ENCODE data around the gene LCN9. TPM values are rescaled to one million over a fixed set of nuclear protein-coding genes. Genes with fewer than 3 reads are reported as not detected.

Gene LCN9
- total RNA-seq, result not detected

- Mint-ChIP-seq H3K27ac (no peak within 1 kb of the TSS), H3K27me3 (no peaks in the 10 kb centered on the region), H3K4me1 (ENCODE audit: low read depth) (no peaks in the 10 kb centered on the region), H3K4me3 (no peak within 1 kb of the TSS), H3K9me3 (no peaks in the 10 kb centered on the region), H3K36me3 (no peaks in the 10 kb centered on the region)
- intact Hi-C loops (cut with micrococcal nuclease), result no loop called here
- ChIA-PET POLR2A (no interaction called here), CTCF (no interaction called here)
- DNase-seq, result no peak
Observed at GRCh38 chr9:135662758-135663450, at the start of gene LCN9. Gene LCN9 (plus strand): TSS chr9:135663309. CDS start chr9:135663322, 13 bp downstream.

GRCh38 chr9:135613946-135614805, 48.9 kb upstream of the LCN9 start:
- POLR2A ChIA-PET, result no interaction called here
- DNase-seq, result no peak
- intact Hi-C loops (cut with micrococcal nuclease), result no loop called here

GRCh38 chr9:135614821-135615665, 48.1 kb upstream of the LCN9 start:
- no peaks in the 10 kb centered on the region for H3K36me3 Mint-ChIP-seq
- H3K4me3 Mint-ChIP-seq, result no peak overlapping the region

More at GRCh38 chr9:135613946-135614805, 48.9 kb upstream of the LCN9 start:
- CTCF ChIA-PET, result no interaction called here
- H3K27ac Mint-ChIP-seq, result no peak overlapping the region
- no peaks in the 10 kb centered on the region for H3K9me3 Mint-ChIP-seq
- H3K36me3 Mint-ChIP-seq, result no peaks in the 10 kb centered on the region
- H3K4me1 Mint-ChIP-seq (ENCODE audit: low read depth), result no peaks in the 10 kb centered on the region
- no peak overlapping the region for H3K4me3 Mint-ChIP-seq
- H3K27me3 Mint-ChIP-seq, result no peaks in the 10 kb centered on the region

GRCh38 chr9:135615666-135616618, 47.2 kb upstream of the LCN9 start:
- Mint-ChIP-seq H3K36me3 (no peaks in the 10 kb centered on the region), H3K9me3 (no peaks in the 10 kb centered on the region), H3K27ac (no peak overlapping the region), H3K4me1 (ENCODE audit: low read depth) (no peaks in the 10 kb centered on the region), H3K4me3 (no peak overlapping the region), H3K27me3 (no peaks in the 10 kb centered on the region)
- ChIA-PET POLR2A (no interaction called here), CTCF (interaction anchor here (0.9 kb wide), 1 partner anchor 11 kb away, joined by 4 read pairs; no protein-coding TSS in a partner anchor)
- intact Hi-C loops (cut with micrococcal nuclease), result no loop called here
- no peak for DNase-seq

More at GRCh38 chr9:135614821-135615665, 48.1 kb upstream of the LCN9 start:
- ChIA-PET POLR2A (no interaction called here), CTCF (interaction anchor here (0.9 kb wide), 1 partner anchor 10 kb away, joined by 4 read pairs; no protein-coding TSS in a partner anchor)
- Mint-ChIP-seq H3K27ac (no peak overlapping the region), H3K9me3 (no peaks in the 10 kb centered on the region), H3K27me3 (no peaks in the 10 kb centered on the region), H3K4me1 (ENCODE audit: low read depth) (no peaks in the 10 kb centered on the region)
- intact Hi-C loops (cut with micrococcal nuclease), result no loop called here
- DNase-seq, result no peak

GRCh38 chr9:135616619-135617537, 46.2 kb upstream of the LCN9 start:
- Mint-ChIP-seq H3K27me3 (no peaks in the 10 kb centered on the region), H3K9me3 (no peaks in the 10 kb centered on the region), H3K4me3 (no peak overlapping the region), H3K36me3 (no peaks in the 10 kb centered on the region), H3K4me1 (ENCODE audit: low read depth) (no peaks in the 10 kb centered on the region), H3K27ac (no peak overlapping the region)
- DNase-seq, result no peak
- intact Hi-C loops (cut with micrococcal nuclease), result no loop called here
- ChIA-PET POLR2A (no interaction called here), CTCF (no interaction called here)

- ChIA-PET CTCF (no interaction called here), POLR2A (no interaction called here)
- DNase-seq, result no peak
- H3K27ac Mint-ChIP-seq, result no peak overlapping the region
- H3K27me3 Mint-ChIP-seq, result no peaks in the 10 kb centered on the region
- no peaks in the 10 kb centered on the region for H3K9me3 Mint-ChIP-seq
- H3K4me1 Mint-ChIP-seq (ENCODE audit: low read depth), result no peaks in the 10 kb centered on the region
- intact Hi-C loops (cut with micrococcal nuclease), result no loop called here
- H3K36me3 Mint-ChIP-seq, result no peaks in the 10 kb centered on the region
- H3K4me3 Mint-ChIP-seq, result no peak overlapping the region
Observed at GRCh38 chr9:135617538-135617900, 45.6 kb upstream of the LCN9 start.

GRCh38 chr9:135617991-135618411, 45.1 kb upstream of the LCN9 start:
- Mint-ChIP-seq H3K9me3 (no peaks in the 10 kb centered on the region), H3K27me3 (no peaks in the 10 kb centered on the region), H3K4me3 (no peak overlapping the region), H3K27ac (no peak overlapping the region), H3K4me1 (ENCODE audit: low read depth) (no peaks in the 10 kb centered on the region), H3K36me3 (no peaks in the 10 kb centered on the region)
- ChIA-PET POLR2A (no interaction called here), CTCF (no interaction called here)
- no peak for DNase-seq
- intact Hi-C loops (cut with micrococcal nuclease), result no loop called here

GRCh38 chr9:135618866-135619598, 44.1 kb upstream of the LCN9 start:
- H3K4me3 Mint-ChIP-seq, result no peak overlapping the region
- H3K4me1 Mint-ChIP-seq (ENCODE audit: low read depth), result no peaks in the 10 kb centered on the region
- intact Hi-C loops (cut with micrococcal nuclease), result no loop called here

GRCh38 chr9:135619599-135619886, 43.6 kb upstream of the LCN9 start:
- Mint-ChIP-seq H3K27ac (no peak overlapping the region), H3K36me3 (no peaks in the 10 kb centered on the region), H3K4me1 (ENCODE audit: low read depth) (no peaks in the 10 kb centered on the region), H3K9me3 (no peaks in the 10 kb centered on the region), H3K27me3 (peaks cover 3% of the 10 kb centered on the region), H3K4me3 (no peak overlapping the region)
- intact Hi-C loops (cut with micrococcal nuclease), result no loop called here
- CTCF ChIA-PET, result no interaction called here
- POLR2A ChIA-PET, result no interaction called here
- no peak for DNase-seq

More at GRCh38 chr9:135618866-135619598, 44.1 kb upstream of the LCN9 start:
- Mint-ChIP-seq H3K27ac (no peak overlapping the region), H3K36me3 (no peaks in the 10 kb centered on the region), H3K9me3 (no peaks in the 10 kb centered on the region), H3K27me3 (peaks cover 2% of the 10 kb centered on the region)
- ChIA-PET POLR2A (no interaction called here), CTCF (no interaction called here)
- no peak for DNase-seq

GRCh38 chr9:135620558-135620957, 42.6 kb upstream of the LCN9 start:
- H3K9me3 Mint-ChIP-seq, result no peaks in the 10 kb centered on the region
- H3K36me3 Mint-ChIP-seq, result no peaks in the 10 kb centered on the region
- DNase-seq, result no peak
- no peaks in the 10 kb centered on the region for H3K4me1 Mint-ChIP-seq (ENCODE audit: low read depth)
- CTCF ChIA-PET, result no interaction called here
- peaks cover 5% of the 10 kb centered on the region for H3K27me3 Mint-ChIP-seq
- no peak overlapping the region for H3K27ac Mint-ChIP-seq
- intact Hi-C loops (cut with micrococcal nuclease), result no loop called here
- no peak overlapping the region for H3K4me3 Mint-ChIP-seq
- POLR2A ChIA-PET, result no interaction called here
